GM10248 (cell line): ENCODE data around the gene LGI4.

Experiments
- CTCF ChIA-PET: fragments of 300-600 bp; sonication (Branson Sonifier 250); formaldehyde crosslinking; extraction: SDS; loops from one replicate; lab custom pipeline; 2021; ENCODE audit warnings: antibody characterized with exemption; lab: Yijun Ruan, JAX
- POLR2A ChIA-PET: fragments of 350-650 bp; sonication (Branson Sonifier 250); formaldehyde crosslinking; extraction: SDS; loops from one replicate; lab custom pipeline; 2020; ENCODE audit warnings: antibody characterized with exemption; lab: Yijun Ruan, JAX
- DNase-seq: peaks from one replicate; pipeline ENCODE4 v3.0.0; 2012; ENCODE audit errors: extremely low spot score
- TF ChIP-seq, protein P1 (sequence below): IDR thresholded peaks from 2 replicates; pipeline ENCODE4 v1.5.1; 2012; ENCODE audit warnings: mild to moderate bottlenecking, low read depth; ENCODE audit errors: extremely low read depth, missing control alignments, control extremely low read depth

The LGI4 gene

DNA sequence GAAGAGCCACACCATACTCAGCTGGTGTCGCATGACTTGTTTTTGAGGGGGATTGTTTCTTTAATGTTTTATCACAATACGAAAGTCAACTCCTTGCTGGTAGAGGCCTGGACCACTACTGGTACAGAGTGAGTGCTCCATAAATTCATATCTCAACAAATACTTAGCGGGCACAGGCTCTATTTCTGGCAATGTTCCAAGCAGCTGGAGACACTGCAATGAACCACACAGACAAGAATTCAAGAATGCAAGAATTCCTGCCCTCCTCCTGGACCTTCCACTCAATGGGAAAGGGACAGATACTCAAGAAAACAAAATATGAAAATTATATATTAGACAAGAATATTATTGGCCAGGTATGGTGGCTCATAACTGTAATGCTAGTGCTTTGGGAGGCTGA lies 14.6 kb upstream of the LGI4 start:
- no peak for DNase-seq
- ChIA-PET POLR2A (no interaction called here), CTCF (interaction anchor here (1.4 to 5.0 kb wide), 4 partner anchors 8 to 105 kb away, joined by 4 to 39 read pairs (median 10); partner anchors contain the start of genes FXYD7 and LGI4)
- TF ChIP-seq, protein P1, sequence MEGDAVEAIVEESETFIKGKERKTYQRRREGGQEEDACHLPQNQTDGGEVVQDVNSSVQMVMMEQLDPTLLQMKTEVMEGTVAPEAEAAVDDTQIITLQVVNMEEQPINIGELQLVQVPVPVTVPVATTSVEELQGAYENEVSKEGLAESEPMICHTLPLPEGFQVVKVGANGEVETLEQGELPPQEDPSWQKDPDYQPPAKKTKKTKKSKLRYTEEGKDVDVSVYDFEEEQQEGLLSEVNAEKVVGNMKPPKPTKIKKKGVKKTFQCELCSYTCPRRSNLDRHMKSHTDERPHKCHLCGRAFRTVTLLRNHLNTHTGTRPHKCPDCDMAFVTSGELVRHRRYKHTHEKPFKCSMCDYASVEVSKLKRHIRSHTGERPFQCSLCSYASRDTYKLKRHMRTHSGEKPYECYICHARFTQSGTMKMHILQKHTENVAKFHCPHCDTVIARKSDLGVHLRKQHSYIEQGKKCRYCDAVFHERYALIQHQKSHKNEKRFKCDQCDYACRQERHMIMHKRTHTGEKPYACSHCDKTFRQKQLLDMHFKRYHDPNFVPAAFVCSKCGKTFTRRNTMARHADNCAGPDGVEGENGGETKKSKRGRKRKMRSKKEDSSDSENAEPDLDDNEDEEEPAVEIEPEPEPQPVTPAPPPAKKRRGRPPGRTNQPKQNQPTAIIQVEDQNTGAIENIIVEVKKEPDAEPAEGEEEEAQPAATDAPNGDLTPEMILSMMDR, result no peak

DNA sequence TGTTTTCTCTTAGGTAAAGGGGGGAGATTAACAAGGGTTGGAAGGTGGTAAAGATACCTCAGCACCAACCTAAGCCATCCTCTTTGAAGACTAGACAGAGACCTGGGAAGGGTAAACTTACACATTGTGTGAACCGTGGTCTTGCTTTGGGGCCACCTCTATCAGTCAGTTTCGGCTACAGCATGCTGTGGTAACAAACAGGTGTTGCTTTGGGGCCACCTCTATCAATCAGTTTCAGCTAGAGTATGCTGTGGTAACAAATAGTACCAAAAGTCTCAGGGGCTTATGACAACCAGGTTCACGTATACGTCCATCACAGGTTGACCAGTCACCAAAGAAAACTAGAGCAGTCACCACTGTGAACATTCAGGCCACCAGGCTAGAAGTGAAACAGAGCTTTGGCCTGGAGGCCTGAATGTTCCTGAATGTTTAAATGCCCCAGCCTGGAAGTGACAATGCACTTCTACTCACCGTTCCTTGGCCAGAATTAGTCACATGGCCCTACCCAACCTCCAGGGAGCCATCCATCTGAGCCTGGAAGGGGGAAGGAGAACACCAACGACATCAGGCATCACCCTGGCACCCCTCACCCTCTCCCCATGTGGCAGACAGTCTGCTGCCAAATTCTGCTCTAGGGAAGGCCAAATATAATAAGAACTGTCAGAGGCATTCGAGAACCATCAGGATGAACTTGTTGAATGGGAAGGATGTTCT lies 12.0 kb upstream of the LGI4 start:
- DNase-seq, result no peak
- ChIA-PET POLR2A (no interaction called here), CTCF (interaction anchor here (1.3 to 5.0 kb wide), 3 partner anchors 11 to 102 kb away, joined by 3 to 39 read pairs (median 3); partner anchors contain the start of gene LGI4)
- TF ChIP-seq, protein P1, result no peak

DNA sequence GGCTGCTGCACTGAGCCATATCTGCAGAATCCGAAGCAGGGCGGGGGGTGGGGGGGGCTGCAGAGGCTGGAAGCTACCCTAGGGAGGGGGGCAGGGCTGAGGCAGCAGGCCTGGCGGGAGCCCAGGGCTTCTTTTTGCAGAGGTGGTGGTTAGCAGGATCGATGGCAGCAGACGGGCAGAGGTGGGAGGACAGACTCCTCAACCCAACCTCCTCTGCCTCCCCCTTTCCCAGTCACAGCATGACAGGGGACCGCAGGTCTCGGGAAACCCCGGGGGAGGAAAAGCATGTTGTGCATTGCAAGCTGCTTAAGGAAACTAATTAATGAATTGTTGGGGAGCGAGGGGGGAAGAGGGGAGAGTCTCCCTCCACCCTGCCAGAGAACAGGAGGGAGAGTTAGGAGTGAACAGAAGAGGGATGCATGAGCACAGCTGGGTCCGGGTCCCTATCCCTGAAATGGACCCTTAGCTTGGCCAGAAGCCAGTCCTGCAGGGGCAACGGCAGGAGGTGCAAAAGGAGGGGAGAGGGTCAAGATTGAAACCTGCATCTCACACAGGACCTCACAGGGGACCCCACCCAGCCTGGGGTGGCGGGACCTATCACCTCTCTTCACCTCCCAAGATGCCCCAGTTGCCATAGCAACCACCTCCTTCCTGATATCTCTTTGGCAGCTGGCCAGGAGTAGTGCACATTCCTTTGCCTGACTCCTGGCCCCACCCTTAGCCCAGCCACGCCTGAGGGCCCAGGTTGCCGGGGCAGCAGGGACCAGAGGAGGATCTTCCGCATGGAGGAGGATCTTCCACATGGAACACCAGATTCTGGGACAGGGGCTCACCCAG lies 10.0 kb upstream of the LGI4 start:
- DNase-seq, result no peak
- POLR2A ChIA-PET, result no interaction called here
- CTCF ChIA-PET, result interaction anchor here (1.3 to 5.0 kb wide), 2 partner anchors 9 kb away, joined by 5 to 39 read pairs; partner anchors contain the start of genes FXYD5 and LGI4
- TF ChIP-seq, protein P1, result no peak

DNA sequence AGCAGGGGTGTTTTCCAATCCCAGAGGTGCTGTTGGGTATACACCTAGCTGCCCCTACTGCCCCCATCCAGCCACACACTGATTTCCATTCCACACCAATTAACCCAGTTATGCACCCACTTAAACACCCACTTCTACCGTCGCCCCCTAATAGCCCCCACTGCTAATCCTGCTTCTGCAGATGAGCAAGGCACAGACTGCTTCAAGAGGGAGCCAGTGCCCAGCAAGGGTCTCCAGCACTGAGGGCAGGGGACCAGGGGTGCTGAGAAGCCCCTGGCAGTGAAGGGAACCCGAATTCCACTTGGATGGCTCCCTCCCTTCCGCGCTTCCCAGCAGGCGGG lies 9.4 kb upstream of the LGI4 start:
- TF ChIP-seq, protein P1, result no peak
- POLR2A ChIA-PET, result no interaction called here
- DNase-seq, result no peak
- CTCF ChIA-PET, result interaction anchor here (0.8 kb wide), 1 partner anchor 78 kb away, joined by 3 read pairs; no protein-coding TSS in a partner anchor

DNA sequence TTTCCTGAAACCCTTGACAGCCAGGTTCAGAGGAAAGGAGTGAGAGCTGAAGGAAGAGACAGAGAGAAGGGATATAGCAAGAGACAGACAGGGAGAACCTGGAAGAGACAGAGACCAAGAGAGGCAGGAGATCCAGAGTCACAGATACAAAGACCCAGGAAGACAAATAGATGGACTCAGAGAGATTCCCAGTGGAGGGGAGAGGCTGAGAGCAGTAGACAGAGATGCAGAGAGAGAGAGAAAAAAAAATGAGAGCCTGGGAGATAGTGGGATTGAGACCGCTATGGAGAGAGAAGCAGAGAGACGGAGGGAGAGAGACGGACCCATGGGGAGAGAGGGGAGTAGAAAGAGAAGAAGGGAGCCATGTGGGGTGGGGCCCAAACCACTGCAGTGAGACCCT lies 9.0 kb upstream of the LGI4 start:
- ChIA-PET POLR2A (no interaction called here), CTCF (interaction anchor here (0.8 kb wide), 1 partner anchor 79 kb away, joined by 3 read pairs; no protein-coding TSS in a partner anchor)
- TF ChIP-seq, protein P1, result no peak
- DNase-seq, result no peak

DNA sequence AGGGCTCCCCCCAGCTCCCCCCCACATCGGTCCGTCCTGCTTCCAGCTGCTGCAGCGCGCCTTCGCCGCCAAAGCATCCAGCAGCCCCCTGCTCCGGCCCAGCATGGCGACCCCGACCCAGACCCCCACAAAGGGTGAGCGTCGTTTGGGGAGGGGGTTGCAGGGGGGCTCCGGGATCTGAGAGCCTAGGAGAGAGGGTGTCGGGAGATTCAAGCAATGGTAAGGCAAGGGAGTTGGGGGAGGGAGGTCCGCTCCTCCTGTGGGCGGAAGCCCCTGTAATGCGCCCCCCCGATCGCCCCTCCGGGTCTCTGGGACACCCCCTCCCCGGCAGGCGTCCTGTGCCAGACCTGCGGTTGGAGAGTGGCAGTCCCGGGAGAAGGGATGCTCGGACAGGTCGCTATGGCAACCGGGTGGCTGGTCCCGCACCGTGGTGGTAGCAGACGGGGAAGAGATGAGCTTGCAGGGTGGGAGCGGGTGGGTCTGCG lies 8.4 kb upstream of the LGI4 start, which contains the start of gene FXYD7:
Gene FXYD7 (plus strand): TSS at position 25 of the 485 bp plus-strand sequence. CDS start 79 bp downstream, at position 104.
- DNase-seq, result no peak
- TF ChIP-seq, protein P1, result no peak
- POLR2A ChIA-PET, result interaction anchor here (0.6 kb wide), 1 partner anchor 57 kb away, joined by 3 read pairs; no protein-coding TSS in a partner anchor
- CTCF ChIA-PET, result interaction anchor here (0.8 to 2.8 kb wide), 5 partner anchors 8 to 367 kb away, joined by 3 to 24 read pairs (median 6); partner anchors contain the start of gene FXYD5
